ENCODE measurements around the gene SYT8. TPM values are rescaled to one million over a fixed set of nuclear protein-coding genes. Genes with fewer than 3 reads are reported as not detected.
A peak's percentile ranks its signal among the peaks of the same experiment; 100 is the strongest.

Gene SYT8
- total RNA-seq, 4 donors from 2014 or later, result not detected

- Histone ChIP-seq H3K27ac (replicated peaks in 1 of 4) (peak overlapping the region; percentile 74 to 84 (median 80)), H3K27me3 (no peaks in the 10 kb centered on the region), H3K4me1 (peaks cover 59 to 89% (median 79%) of the 10 kb centered on the region in 4 donors), H3K36me3 (no peaks in the 10 kb centered on the region), H3K9me3 (no peaks in the 10 kb centered on the region), H3K4me3 (peak overlapping the region in 1 of 4 donors; percentile 23)
- intact Hi-C loops (cut with DNase I), result no loop called here
- no peak for DNase-seq (ENCODE audit: extremely low spot score)
- 58% methylated on average over 21 of the region's 33 CpGs for WGBS
- TF ChIP-seq EP300 (IDR thresholded peaks at IDR 0.05), result no peak
- TF ChIP-seq POLR2AphosphoS5 (IDR thresholded peaks at IDR 0.05), result peak in 1 of 2 donors; percentile 34
- TF ChIP-seq CTCF (IDR thresholded peaks at IDR 0.05), result no peak
These were observed 42.7 kb downstream of the SYT8 start for GRCh38 chr11:1877211-1878136.

GRCh38 chr11:1878137-1879031 lies 43.6 kb downstream of the SYT8 start:
- H3K9me3 ChIP-seq, result no peaks in the 10 kb centered on the region
- DNase-seq (ENCODE audit: extremely low spot score), result no peak
- peaks cover 65 to 89% (median 82%) of the 10 kb centered on the region in 4 donors for H3K4me1 ChIP-seq
- H3K27ac ChIP-seq (replicated peaks in 1 of 4), result peak overlapping the region; percentile 74 to 84 (median 80)
- no peaks in the 10 kb centered on the region for H3K27me3 ChIP-seq
- intact Hi-C loops (cut with DNase I), result no loop called here
- no peak overlapping the region for H3K4me3 ChIP-seq
- TF ChIP-seq CTCF (IDR thresholded peaks at IDR 0.05), result no peak
- TF ChIP-seq EP300 (IDR thresholded peaks at IDR 0.05), result no peak
- no peak for TF ChIP-seq POLR2A (IDR thresholded peaks at IDR 0.05; ENCODE audit: low read depth)
- no peak for TF ChIP-seq POLR2AphosphoS5 (IDR thresholded peaks at IDR 0.05)
- no peaks in the 10 kb centered on the region for H3K36me3 ChIP-seq
- WGBS, result 83% methylated on average over 25 of the region's 30 CpGs

- H3K27ac ChIP-seq (replicated peaks in 1 of 4), result peak overlapping the region; percentile 79 to 84 (median 82)
- peaks cover 65 to 84% (median 80%) of the 10 kb centered on the region in 4 donors for H3K4me1 ChIP-seq
- intact Hi-C loops (cut with DNase I), result no loop called here
- WGBS, result 77% methylated on average over 5 of the region's 13 CpGs
- TF ChIP-seq EP300 (IDR thresholded peaks at IDR 0.05), result no peak
- TF ChIP-seq CTCF (IDR thresholded peaks at IDR 0.05), result no peak
- TF ChIP-seq POLR2AphosphoS5 (IDR thresholded peaks at IDR 0.05), result no peak
- no peak for TF ChIP-seq POLR2A (IDR thresholded peaks at IDR 0.05; ENCODE audit: low read depth)
- H3K4me3 ChIP-seq, result no peak overlapping the region
- no peak for DNase-seq (ENCODE audit: extremely low spot score)
- peaks cover 0 to 7% (median under 1%) of the 10 kb centered on the region in 4 donors for H3K36me3 ChIP-seq
- H3K27me3 ChIP-seq, result no peaks in the 10 kb centered on the region
- no peaks in the 10 kb centered on the region for H3K9me3 ChIP-seq
These were observed 44.7 kb downstream of the SYT8 start for GRCh38 chr11:1879342-1879940.

GRCh38 chr11:1879941-1880720 lies 45.3 kb downstream of the SYT8 start:
- TF ChIP-seq CTCF (IDR thresholded peaks at IDR 0.05) (no peak), EP300 (IDR thresholded peaks at IDR 0.05) (no peak), POLR2AphosphoS5 (IDR thresholded peaks at IDR 0.05) (no peak), POLR2A (IDR thresholded peaks at IDR 0.05; ENCODE audit: low read depth) (no peak)
- H3K36me3 ChIP-seq, result peaks cover 0 to 13% (median 3%) of the 10 kb centered on the region in 4 donors
- no peaks in the 10 kb centered on the region for H3K27me3 ChIP-seq
- DNase-seq (ENCODE audit: extremely low spot score), result no peak
- intact Hi-C loops (cut with DNase I), result loop anchor here (5.0 kb wide), 1 partner anchor 38 kb away; no protein-coding TSS in a partner anchor
- H3K4me1 ChIP-seq, result peaks cover 65 to 78% (median 73%) of the 10 kb centered on the region in 4 donors
- no peak overlapping the region for H3K4me3 ChIP-seq
- H3K9me3 ChIP-seq, result no peaks in the 10 kb centered on the region
- H3K27ac ChIP-seq (replicated peaks in 1 of 4), result peak overlapping the region; percentile 79 to 84 (median 82)
- 75% methylated on average over 16 of the region's 32 CpGs for WGBS
